Activated gamma-delta T cell treated with Interleukin-2 at 50 U/mL for 16 hours (primary cell): ENCODE results near the gene STX3.
"Not testable (repeated sequence)": the region's sequence is repeated elsewhere in the genome, so short reads cannot be mapped to it uniquely, and the experiment has no call there.

Experiments used
- DNase-seq: peaks from one replicate; pipeline ENCODE4 v3.0.0-alpha.2; 2020

Gene STX3

GRCh38 chr11:59847626-59848025, 92.5 kb downstream of the STX3 start:
- DNase-seq, result no peak

DNA sequence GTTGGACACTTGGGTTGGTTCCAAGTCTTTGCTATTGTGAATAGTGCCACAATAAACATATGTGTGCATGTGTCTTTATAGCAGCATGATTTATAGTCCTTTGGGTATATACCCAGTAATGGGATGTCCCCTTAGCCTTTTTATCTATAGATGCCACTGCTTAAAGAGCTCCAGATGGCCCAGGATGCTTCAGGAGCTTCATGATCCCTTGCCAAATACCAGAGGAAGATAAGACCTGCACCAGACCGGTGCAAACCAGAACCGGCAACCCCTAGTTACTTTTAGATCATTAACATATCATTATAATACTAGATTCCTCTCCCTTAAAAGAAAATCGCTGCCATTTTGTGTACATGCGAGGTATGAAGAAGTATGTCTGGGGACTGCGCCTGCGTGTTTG, 93.3 kb downstream of the STX3 start:
- not testable (repeated sequence) for DNase-seq

DNA sequence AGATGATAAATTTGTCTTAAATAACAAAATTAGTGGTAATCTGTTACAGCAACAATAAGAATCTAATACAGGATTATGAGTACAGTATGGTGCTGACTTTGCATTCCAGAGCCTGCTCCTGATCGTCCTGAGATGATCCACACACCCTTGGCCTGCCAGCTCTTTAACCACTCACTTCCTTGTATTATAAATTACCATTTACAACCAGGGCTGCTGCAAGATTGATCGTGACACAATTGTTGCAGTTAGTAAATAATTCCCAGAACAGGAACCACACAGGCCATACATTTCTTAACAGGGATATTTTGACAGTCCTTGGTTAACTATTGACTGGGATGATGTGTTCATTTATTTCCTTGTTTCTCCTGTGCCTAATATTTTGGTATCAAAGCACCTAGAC, 94.0 kb downstream of the STX3 start:
- DNase-seq, result no peak

DNA sequence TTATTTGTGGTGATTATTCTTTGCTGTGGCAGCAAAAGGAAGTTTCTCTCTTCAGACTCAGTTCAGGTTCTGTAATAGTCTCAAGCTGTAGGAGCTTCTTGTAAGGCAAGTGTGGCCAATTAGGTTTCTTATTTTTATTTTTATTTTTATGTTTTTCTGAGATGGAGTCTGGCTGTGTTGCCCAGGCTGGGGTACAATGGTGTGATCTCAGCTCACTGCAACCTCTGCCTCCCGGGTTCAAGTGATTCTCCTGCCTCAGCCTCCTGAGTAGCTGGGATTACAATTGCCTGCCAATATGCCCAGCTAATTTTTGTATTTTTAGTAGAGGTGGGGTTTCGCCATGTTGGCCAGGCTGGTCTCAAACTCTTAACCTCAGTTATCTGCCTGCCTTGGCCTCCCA, 94.4 kb downstream of the STX3 start:
- not testable (repeated sequence) for DNase-seq

GRCh38 chr11:59851416-59851815, 96.2 kb downstream of the STX3 start:
- DNase-seq, result not testable (repeated sequence)

DNA sequence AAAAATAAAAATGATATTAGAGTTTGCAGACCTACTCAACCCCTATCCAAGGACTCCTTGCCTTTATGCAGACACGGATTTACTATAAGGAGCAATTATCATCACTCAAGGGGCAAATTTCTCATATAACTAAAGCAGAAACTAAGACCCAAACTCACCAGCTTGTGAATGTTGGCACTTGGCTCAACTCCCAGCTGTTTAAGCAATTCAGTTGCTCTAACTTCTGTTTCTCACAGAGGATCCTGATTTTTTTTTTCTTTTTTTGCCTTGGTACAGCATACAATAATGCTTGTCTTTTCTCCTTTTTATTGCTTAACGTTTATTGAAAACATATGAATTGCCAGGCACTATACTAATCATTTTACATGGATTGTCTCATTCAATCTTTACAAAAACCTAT, 99.7 kb downstream of the STX3 start:
- no peak for DNase-seq
